ENCODE data around the gene C11orf54. TPM values are rescaled to one million over a fixed set of nuclear protein-coding genes. Genes with fewer than 3 reads are reported as not detected.

Gene C11orf54
- polyA plus RNA-seq, 3 donors: 8.3 to 23.6 (median 14.1) TPM

DNA sequence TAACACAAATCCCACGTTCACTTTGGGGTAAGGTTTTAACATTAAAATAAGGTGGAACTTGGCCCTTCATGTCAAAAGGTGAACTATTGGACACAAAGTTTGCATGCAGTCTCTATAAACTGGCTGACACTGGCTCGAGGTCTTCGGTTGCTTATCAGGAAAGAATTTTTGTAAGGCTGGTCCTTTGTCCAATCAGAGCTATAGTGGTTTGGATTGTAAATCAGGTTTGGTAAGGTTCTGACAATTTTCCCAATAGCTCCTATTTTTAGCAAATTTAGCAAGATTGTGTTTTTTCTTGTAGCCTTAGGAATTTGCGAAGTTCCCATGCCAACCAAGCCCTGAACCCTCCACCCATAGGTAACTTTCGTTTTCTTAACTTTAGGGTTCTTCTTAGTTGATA is 25.0 kb downstream of the C11orf54 start:
- Histone ChIP-seq H3K9me3 (replicated peaks in 1 of 2; ENCODE audit: control insufficient read depth in 1 of 2, insufficient read depth in 1 of 2, low read length in 2 of 2) (peaks cover 4 to 5% of the 10 kb centered on the region in 2 donors), H3K9ac (ENCODE audit: insufficient read depth, low read length, poor library complexity, severe bottlenecking) (no peak overlapping the region), H3K27ac (ENCODE audit: low read depth in 1 of 2, low read length in 2 of 2) (no peak overlapping the region), H3K79me2 (ENCODE audit: insufficient read depth, low read length) (no peaks in the 10 kb centered on the region), H3K36me3 (replicated peaks in 1 of 2; ENCODE audit: control insufficient read depth in 1 of 2, insufficient read depth in 2 of 2, low read length in 2 of 2) (peaks cover 13 to 37% of the 10 kb centered on the region in 2 donors), H3K4me1 (ENCODE audit: control insufficient read depth in 1 of 2, insufficient read depth in 2 of 2, low read length in 2 of 2) (no peaks in the 10 kb centered on the region), H3K27me3 (ENCODE audit: control insufficient read depth in 2 of 2, insufficient read depth in 2 of 2, low read length in 2 of 2) (no peaks in the 10 kb centered on the region), H3K4me2 (replicated peaks; ENCODE audit: extremely low read depth, low read length, poor library complexity, severe bottlenecking) (no peak overlapping the region), H3K4me3 (replicated peaks in 1 of 3; ENCODE audit: low read depth in 2 of 3, low read length in 3 of 3) (no peak overlapping the region), H2AFZ (ENCODE audit: insufficient read depth, low read depth, low read length, poor library complexity, severe bottlenecking) (no peak overlapping the region), H4K20me1 (ENCODE audit: insufficient read depth, low read length) (no peaks in the 10 kb centered on the region)
- no peak for DNase-seq
- WGBS (ENCODE audit: insufficient coverage): 100% methylated on average over 1 of the region's 5 CpGs
- TF ChIP-seq CTCF (IDR thresholded peaks at IDR 0.05): no peak
- no peak overlapping the region for H3K27ac Mint-ChIP-seq
- intact Hi-C loops (cut with micrococcal nuclease): no loop called here
- peaks cover 19 to 23% of the 10 kb centered on the region in 2 donors for H3K36me3 Mint-ChIP-seq
- peaks cover 4 to 14% (median 5%) of the 10 kb centered on the region in 7 donors for H3K9me3 Mint-ChIP-seq
- H3K27me3 Mint-ChIP-seq (ENCODE audit: low read depth in 3 of 3): peaks cover 0 to 2% (median 0%) of the 10 kb centered on the region in 3 donors
- H3K4me1 Mint-ChIP-seq: no peaks in the 10 kb centered on the region
- H3K4me3 Mint-ChIP-seq: no peak overlapping the region

GRCh38 chr11:93767018-93767417 is 25.5 kb downstream of the C11orf54 start:
- WGBS (ENCODE audit: insufficient coverage): no CpG with 5 or more reads among the region's 3 CpGs

More at GRCh38 chr11:93767018-93767417, 25.5 kb downstream of the C11orf54 start:
- H3K4me1 ChIP-seq (ENCODE audit: control insufficient read depth in 1 of 2, insufficient read depth in 2 of 2, low read length in 2 of 2): no peaks in the 10 kb centered on the region
- H3K4me2 ChIP-seq (replicated peaks; ENCODE audit: extremely low read depth, low read length, poor library complexity, severe bottlenecking): no peak overlapping the region
- Mint-ChIP-seq H3K27ac (no peak overlapping the region), H3K27me3 (ENCODE audit: low read depth in 3 of 3) (peaks cover 0 to 2% (median 0%) of the 10 kb centered on the region in 3 donors), H3K9me3 (peaks cover 4 to 14% (median 5%) of the 10 kb centered on the region in 7 donors), H3K36me3 (peaks cover 19 to 20% of the 10 kb centered on the region in 2 donors), H3K4me1 (no peaks in the 10 kb centered on the region), H3K4me3 (no peak overlapping the region)
- H3K36me3 ChIP-seq (replicated peaks in 1 of 2; ENCODE audit: control insufficient read depth in 1 of 2, insufficient read depth in 2 of 2, low read length in 2 of 2): peaks cover 9 to 33% of the 10 kb centered on the region in 2 donors
- no peaks in the 10 kb centered on the region for H3K27me3 ChIP-seq (ENCODE audit: control insufficient read depth in 2 of 2, insufficient read depth in 2 of 2, low read length in 2 of 2)
- no peak overlapping the region for H3K4me3 ChIP-seq (replicated peaks in 1 of 3; ENCODE audit: low read depth in 2 of 3, low read length in 3 of 3)
- no peak overlapping the region for H2AFZ ChIP-seq (ENCODE audit: insufficient read depth, low read depth, low read length, poor library complexity, severe bottlenecking)
- no peaks in the 10 kb centered on the region for H3K79me2 ChIP-seq (ENCODE audit: insufficient read depth, low read length)
- H4K20me1 ChIP-seq (ENCODE audit: insufficient read depth, low read length): no peaks in the 10 kb centered on the region
- intact Hi-C loops (cut with micrococcal nuclease): no loop called here
- TF ChIP-seq CTCF (IDR thresholded peaks at IDR 0.05): no peak
- peaks cover 4 to 6% of the 10 kb centered on the region in 2 donors for H3K9me3 ChIP-seq (replicated peaks in 1 of 2; ENCODE audit: control insufficient read depth in 1 of 2, insufficient read depth in 1 of 2, low read length in 2 of 2)
- H3K27ac ChIP-seq (ENCODE audit: low read depth in 1 of 2, low read length in 2 of 2): no peak overlapping the region
- no peak for DNase-seq
- no peak overlapping the region for H3K9ac ChIP-seq (ENCODE audit: insufficient read depth, low read length, poor library complexity, severe bottlenecking)

All from CD14-positive monocyte (primary cell).